Forelimb muscle (tissue), 1 donor: ENCODE data around the gene MTCH1. TPM values are rescaled to one million over a fixed set of nuclear protein-coding genes. Genes with fewer than 3 reads are reported as not detected.

Experiments used
- DNase-seq: peaks from one replicate; pipeline ENCODE4 v3.0.0-alpha.2; 2013; ENCODE audit warnings: low read depth
- polyA plus RNA-seq: library from polyadenylated mRNA; unstranded; fragments of 120-200 nt; gene quantifications from one replicate; pipeline ENCODE4 v1.2.1, GENCODE V29; 2013; ENCODE audit not compliant: insufficient read length

The MTCH1 gene
- polyA plus RNA-seq, 1 donor, result 101 TPM

GRCh38 chr6:36926708-36927513 lies 59.1 kb downstream of the MTCH1 start:
- no peak for DNase-seq

GRCh38 chr6:36925809-36926208 lies 60.2 kb downstream of the MTCH1 start:
- no peak for DNase-seq

GRCh38 chr6:36924778-36925374 lies 61.1 kb downstream of the MTCH1 start:
- no peak for DNase-seq

GRCh38 chr6:36924131-36924530 lies 61.9 kb downstream of the MTCH1 start:
- no peak for DNase-seq

GRCh38 chr6:36920546-36920945 lies 65.5 kb downstream of the MTCH1 start:
- DNase-seq, result no peak

GRCh38 chr6:36920049-36920448 lies 65.9 kb downstream of the MTCH1 start:
- DNase-seq, result no peak

Other genes starting within 250 kb of the MTCH1 start
- gene CPNE5, start 146.8 kb downstream of the MTCH1 start, polyA plus RNA-seq, result 17.6 TPM
- gene PPIL1, start 111.4 kb downstream of the MTCH1 start, polyA plus RNA-seq, result 35.0 TPM
- gene C6orf89, start 100.2 kb downstream of the MTCH1 start, polyA plus RNA-seq, result 30.6 TPM
- 13.6 TPM for gene PI16, start 31.5 kb downstream of the MTCH1 start, polyA plus RNA-seq
- 3.8 TPM for gene FGD2, start 19.5 kb upstream of the MTCH1 start, polyA plus RNA-seq
- gene PIM1, start 184.0 kb upstream of the MTCH1 start, polyA plus RNA-seq, result 35.8 TPM